HG03575 (cell line): ENCODE data around the gene SGPL1.

ENCODE experiments used
- ATAC-seq: cut with Tn5 transposase; IDR thresholded peaks from one replicate; pipeline ENCODE4 v1.9.1; 2021; ENCODE audit not compliant: unreplicated experiment, insufficient number of reproducible peaks, low FRiP score; ENCODE audit errors: extremely low read depth

The SGPL1 gene

GRCh38 chr10:70893227-70894006 is 77.7 kb downstream of the SGPL1 start:
- ATAC-seq: no peak

- ATAC-seq: no peak
Measured at GRCh38 chr10:70894416-70894815, 78.7 kb downstream of the SGPL1 start.

- no peak for ATAC-seq
Measured at GRCh38 chr10:70896551-70896950, 80.8 kb downstream of the SGPL1 start.

- ATAC-seq: no peak
Measured at GRCh38 chr10:70898687-70899086, 82.9 kb downstream of the SGPL1 start.

GRCh38 chr10:70899096-70899495 is 83.3 kb downstream of the SGPL1 start:
- no peak for ATAC-seq

GRCh38 chr10:70901276-70901878 is 85.6 kb downstream of the SGPL1 start:
- ATAC-seq: no peak

GRCh38 chr10:70902661-70903261 is 87.0 kb downstream of the SGPL1 start:
- no peak for ATAC-seq

GRCh38 chr10:70903262-70903921 is 87.6 kb downstream of the SGPL1 start:
- no peak for ATAC-seq

- ATAC-seq: no peak
Measured at GRCh38 chr10:70905071-70906021, 89.6 kb downstream of the SGPL1 start.

GRCh38 chr10:70906031-70906783 is 90.5 kb downstream of the SGPL1 start:
- ATAC-seq: no peak

- ATAC-seq: no peak
Measured at GRCh38 chr10:70906953-70907636, 91.3 kb downstream of the SGPL1 start.

- ATAC-seq: no peak
Measured at GRCh38 chr10:70907637-70908405, 92.1 kb downstream of the SGPL1 start.

- ATAC-seq: no peak
Measured at GRCh38 chr10:70908406-70909296, 92.9 kb downstream of the SGPL1 start.

- ATAC-seq: no peak
Measured at GRCh38 chr10:70909326-70909935, 93.7 kb downstream of the SGPL1 start.

GRCh38 chr10:70910486-70911341 is 95.0 kb downstream of the SGPL1 start:
- no peak for ATAC-seq
